Adrenal gland (tissue), 12 donors: Measurements from ENCODE around the gene NDUFV3. TPM values are rescaled to one million over a fixed set of nuclear protein-coding genes. Genes with fewer than 3 reads are reported as not detected.

ENCODE experiments used
- DNase-seq, 7 donors: peaks; one replicate each; pipeline ENCODE4 v3.0.0-alpha.2; 2019 to 2020
- H3K27ac ChIP-seq, 5 donors: fragments of 200-600 bp; sonication (generic) in 4 of 5; 1 replicate in 3 of 5; 2 replicates in 2 of 5; pipeline versions ENCODE4 v1.5.1 to v1.8.0; 2016 to 2020; ENCODE audit warnings: mild to moderate bottlenecking in 1 of 5
- H3K27me3 ChIP-seq: fragments of 200-600 bp; 2 replicates; pipeline ENCODE4 v1.8.0; 2021
- H3K36me3 ChIP-seq, 2 donors: fragments of 200-600 bp; replicated peaks in 1 of 2; 1 replicate in 1 of 2; 2 replicates in 1 of 2; pipeline versions ENCODE4 v1.5.1 to v1.8.0; 2018 to 2022
- H3K4me1 ChIP-seq, 2 donors: fragments of 200-600 bp; replicated peaks in 1 of 2; 1 replicate in 1 of 2; 2 replicates in 1 of 2; pipeline versions ENCODE4 v1.5.1 to v1.8.0; 2018 to 2021
- H3K4me3 ChIP-seq, 4 donors: fragments of 200-600 bp; sonication (generic) in 3 of 4; one replicate each; pipeline ENCODE4 v1.5.1; 2016 to 2018
- H3K9me3 ChIP-seq, 3 donors: fragments of 200-600 bp; sonication (generic) in 1 of 3; replicated peaks in 1 of 3; 1 replicate in 2 of 3; 2 replicates in 1 of 3; pipeline versions ENCODE4 v1.5.1 to v1.8.0; 2016 to 2021
- CTCF ChIP-seq, 6 experiments: fragments of 450-650 bp in 4 of 6; fragments of 200-600 bp in 2 of 6; sonication (generic) in 1 of 6; IDR thresholded peaks; 1 replicate in 5 of 6; 2 replicates in 1 of 6; pipeline versions ENCODE4 v1.5.1 to v1.8.0; 2016 to 2021; ENCODE audit warnings: antibody characterized with exemption in 6 of 6, mild to moderate bottlenecking in 2 of 6, moderate library complexity in 1 of 6
- POLR2A ChIP-seq, 2 donors: fragments of 450-650 bp; IDR thresholded peaks; one replicate each; pipeline ENCODE4 v1.6.1; 2017; ENCODE audit warnings: antibody characterized with exemption in 2 of 2, mild to moderate bottlenecking in 2 of 2, moderate library complexity in 1 of 2
- WGBS, 4 donors: extraction: QIAGEN DNeasy Blood & Tissue Kit in 2 of 4; methylation state at CpG; one replicate each; pipeline versions ENCODE4 v1.1.5 to v1.1.7; 2013 to 2017; 5-methylcytosine and 5-hydroxymethylcytosine counted together
- intact Hi-C, 2 donors: fragments of 100-400 bp; cut with DNase I; formaldehyde crosslinking; loops; one replicate each; pipeline versions ENCODE4 v1.14.1 to v1.15.0; 2022 to 2023
- polyA plus RNA-seq, 3 donors: library from polyadenylated mRNA; stranded (reverse); fragments of 200-250 nt in 2 of 3; fragments of 350-450 nt in 1 of 3; fragmentation: Illumina TruSeq in 1 of 3; extraction: RNeasy Lipid Tissue Mini Kit (QIAGEN cat#74804) in 1 of 3; gene quantifications; one replicate each; pipeline ENCODE4 v1.2.3, GENCODE V29; 2013 to 2014
- total RNA-seq, 9 donors: library from RNA; depleted of rRNA in 4 of 9; stranded (reverse); fragments of >200 nt in 4 of 9; fragments of 120-200 nt in 1 of 9; fragmentation: NEBNext Ultra II Directional in 1 of 9; extraction: Animal tissue kit (Norgen Biotek cat#: 25700) in 1 of 9; gene quantifications; one replicate each; pipeline versions ENCODE4 v1.1.0 to v1.2.4, GENCODE V29; 2013 to 2023
- donor health status: healthy with polysubstance abuse.
- donor health status: Bipolar disorder and iron deficiency.
- donor health status: DM: yes; HTN: yes; CAD: no.
- donor health status: DM: no; HTN: no; CAD: no.
- donor health status: DM: no; HTN: no; CAD: no.
- donor health status: DM: yes; HTN: yes; CAD: no.

Gene NDUFV3
- total and polyA plus RNA-seq, 12 donors, result 30.4 to 43.5 (median 36.1) TPM

GRCh38 chr21:42854246-42855010, 38.7 kb upstream of the NDUFV3 start:
- no peak for DNase-seq
- no peak overlapping the region for H3K27ac ChIP-seq
- WGBS, 4 donors, result 93 to 97% (median 95%) methylated on average over 19 to 28 of the region's 28 CpGs
- intact Hi-C loops, result loop anchor here in 1 of 2 donors (10.0 kb wide), 1 partner anchor 70 kb away; no protein-coding TSS in a partner anchor
- TF ChIP-seq POLR2A (IDR thresholded peaks at IDR 0.05) (no peak), CTCF (IDR thresholded peaks at IDR 0.05) (no peak)
- H3K4me3 ChIP-seq, result no peak overlapping the region
- H3K4me1 ChIP-seq, result no peaks in the 10 kb centered on the region
- no peaks in the 10 kb centered on the region for H3K9me3 ChIP-seq
- no peaks in the 10 kb centered on the region for H3K27me3 ChIP-seq
- peaks cover 0 to 83% of the 10 kb centered on the region in 2 donors for H3K36me3 ChIP-seq

GRCh38 chr21:42855171-42855936, 37.8 kb upstream of the NDUFV3 start:
- no peak overlapping the region for H3K27ac ChIP-seq
- intact Hi-C loops, result loop anchor here in 1 of 2 donors (10.0 kb wide), 1 partner anchor 71 kb away; no protein-coding TSS in a partner anchor
- H3K4me1 ChIP-seq, result no peaks in the 10 kb centered on the region
- peaks cover 0 to 73% of the 10 kb centered on the region in 2 donors for H3K36me3 ChIP-seq
- H3K4me3 ChIP-seq, result no peak overlapping the region
- 85 to 90% (median 90%) methylated on average over 10 to 19 of the region's 19 CpGs for WGBS, 4 donors
- TF ChIP-seq CTCF (IDR thresholded peaks at IDR 0.05) (no peak), POLR2A (IDR thresholded peaks at IDR 0.05) (no peak)
- H3K27me3 ChIP-seq, result no peaks in the 10 kb centered on the region
- H3K9me3 ChIP-seq, result no peaks in the 10 kb centered on the region
- no peak for DNase-seq

GRCh38 chr21:42855937-42856335, 37.2 kb upstream of the NDUFV3 start:
- no peaks in the 10 kb centered on the region for H3K27me3 ChIP-seq
- H3K36me3 ChIP-seq, result peaks cover 0 to 68% of the 10 kb centered on the region in 2 donors
- 79 to 90% (median 86%) methylated on average over 10 to 18 of the region's 18 CpGs for WGBS, 4 donors
- H3K4me3 ChIP-seq, result no peak overlapping the region
- intact Hi-C loops, result loop anchor here in 1 of 2 donors (10.0 kb wide), 1 partner anchor 71 kb away; no protein-coding TSS in a partner anchor
- TF ChIP-seq CTCF (IDR thresholded peaks at IDR 0.05) (no peak), POLR2A (IDR thresholded peaks at IDR 0.05) (no peak)
- H3K9me3 ChIP-seq, result no peaks in the 10 kb centered on the region
- no peaks in the 10 kb centered on the region for H3K4me1 ChIP-seq
- no peak overlapping the region for H3K27ac ChIP-seq
- no peak for DNase-seq

GRCh38 chr21:42857216-42857615, 35.9 kb upstream of the NDUFV3 start:
- TF ChIP-seq CTCF (IDR thresholded peaks at IDR 0.05) (no peak), POLR2A (IDR thresholded peaks at IDR 0.05) (no peak)
- Histone ChIP-seq H3K9me3 (no peaks in the 10 kb centered on the region), H3K27ac (no peak overlapping the region), H3K36me3 (peaks cover 0 to 63% of the 10 kb centered on the region in 2 donors), H3K4me3 (no peak overlapping the region), H3K4me1 (no peaks in the 10 kb centered on the region), H3K27me3 (no peaks in the 10 kb centered on the region)
- WGBS, 4 donors, result 87 to 96% (median 94%) methylated on average over 6 to 11 of the region's 11 CpGs
- DNase-seq, result no peak
- intact Hi-C loops, result loop anchor here in 1 of 2 donors (10.0 kb wide), 1 partner anchor 72 kb away; no protein-coding TSS in a partner anchor
